Cardiac fibroblast (primary cell): ENCODE data around the gene CRIM1.

Source experiments
- DNase-seq, 2 donors: peaks; one replicate each; pipeline versions ENCODE4 v3.0.0 to v3.0.0-alpha.2; 2010; ENCODE audit warnings: low read depth in 2 of 2
- H3K4me3 ChIP-seq, 2 donors: replicated peaks in 1 of 2; 1 replicate in 1 of 2; 2 replicates in 1 of 2; pipeline ENCODE4 v1.5.1; 2011; ENCODE audit warnings: low read depth in 2 of 2, low read length in 2 of 2, mild to moderate bottlenecking in 2 of 2, moderate library complexity in 1 of 2
- CTCF ChIP-seq: IDR thresholded peaks from one replicate; pipeline ENCODE4 v1.5.1; 2011; ENCODE audit warnings: low read depth, mild to moderate bottlenecking, low read length, inconsistent platforms

CRIM1 gene

GRCh38 chr2:36511858-36512603, 156.5 kb downstream of the CRIM1 start:
- no peak for TF ChIP-seq CTCF
- no peak overlapping the region for H3K4me3 ChIP-seq
- no peak for DNase-seq

DNA sequence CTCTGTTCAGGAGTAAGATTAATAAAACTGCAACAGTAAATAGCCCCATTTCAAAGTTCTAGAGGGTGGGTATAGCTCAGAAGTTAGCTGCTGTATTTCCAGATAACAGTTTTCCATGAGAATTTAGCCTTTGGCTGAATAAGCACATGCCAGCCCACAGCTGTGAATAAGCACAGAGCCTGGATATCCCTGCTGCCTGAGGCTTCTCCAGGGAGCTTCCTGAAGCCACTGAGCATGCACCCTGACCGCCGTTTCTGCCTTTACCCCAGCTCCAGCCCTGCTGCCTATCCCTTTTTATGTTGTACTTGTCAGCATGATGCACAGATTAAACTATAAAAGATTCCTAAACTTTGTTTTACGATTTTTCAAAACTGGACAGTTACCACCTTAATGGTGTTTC, 157.1 kb downstream of the CRIM1 start:
- TF ChIP-seq CTCF, result no peak
- DNase-seq, result no peak
- H3K4me3 ChIP-seq, result no peak overlapping the region

GRCh38 chr2:36513661-36514060, 158.1 kb downstream of the CRIM1 start:
- no peak overlapping the region for H3K4me3 ChIP-seq
- TF ChIP-seq CTCF, result no peak
- DNase-seq, result no peak

DNA sequence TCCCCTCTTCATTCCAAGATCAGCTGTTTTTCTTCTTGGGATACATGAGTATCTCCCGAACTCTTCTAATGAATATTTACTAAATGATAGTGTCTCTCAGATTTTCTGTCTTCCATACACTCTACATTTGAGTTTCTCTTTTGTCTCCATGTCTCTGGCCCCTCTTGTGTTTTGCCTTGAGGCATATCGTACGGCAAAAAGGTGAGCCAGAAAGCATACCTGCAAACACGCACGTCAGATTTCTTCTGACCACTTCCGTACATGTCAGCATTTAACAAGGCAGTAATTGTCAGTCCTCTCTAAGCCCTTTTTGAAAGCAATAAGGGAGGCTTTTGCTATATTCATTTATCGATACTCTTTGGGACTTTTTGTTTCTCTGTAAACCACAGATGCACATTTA, 160.0 kb downstream of the CRIM1 start:
- DNase-seq, result no peak
- no peak overlapping the region for H3K4me3 ChIP-seq
- no peak for TF ChIP-seq CTCF

GRCh38 chr2:36516136-36516870, 160.7 kb downstream of the CRIM1 start:
- TF ChIP-seq CTCF, result no peak
- peak; percentile 67 to 75 for DNase-seq
- no peak overlapping the region for H3K4me3 ChIP-seq

DNA sequence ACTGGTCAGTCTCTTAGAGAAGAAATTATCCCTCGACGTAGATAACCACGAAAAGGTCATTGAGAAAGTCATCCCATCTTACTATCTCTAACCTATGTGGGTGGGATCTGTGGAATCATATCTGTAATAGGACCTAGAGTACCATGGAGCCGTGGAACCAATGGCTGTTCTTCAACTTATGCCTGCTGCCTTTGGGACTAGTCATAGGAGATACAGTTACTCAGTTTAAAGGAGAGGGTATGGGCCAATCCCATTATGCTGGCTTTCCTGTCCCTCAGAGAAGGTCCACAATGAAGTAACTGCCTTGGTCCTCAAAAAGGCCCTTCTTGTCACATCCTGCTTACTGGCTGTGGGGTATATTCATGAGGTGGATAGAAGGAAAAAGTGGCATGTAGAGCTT, 164.9 kb downstream of the CRIM1 start:
- DNase-seq, result no peak
- H3K4me3 ChIP-seq, result no peak overlapping the region
- no peak for TF ChIP-seq CTCF
